GM19351 (cell line): ENCODE data around the gene ATCAY.
"Not testable (repeated sequence)": the region's sequence is repeated elsewhere in the genome, so short reads cannot be mapped to it uniquely, and the experiment has no call there.

Experiments used
- ATAC-seq: cut with Tn5 transposase; IDR thresholded peaks from one replicate; pipeline ENCODE4 v1.9.1; 2021; ENCODE audit warnings: mild to moderate bottlenecking, moderate library complexity; ENCODE audit not compliant: unreplicated experiment

The ATCAY gene

GRCh38 chr19:3855320-3855719 is 25.2 kb upstream of the ATCAY start:
- ATAC-seq = no peak

- ATAC-seq = no peak
These were observed 23.0 kb upstream of the ATCAY start for GRCh38 chr19:3857449-3858003.

- ATAC-seq = no peak
These were observed 20.0 kb upstream of the ATCAY start for GRCh38 chr19:3860499-3860898.

- no peak for ATAC-seq
These were observed 17.5 kb upstream of the ATCAY start for GRCh38 chr19:3862826-3863500.

- no peak for ATAC-seq
These were observed 16.8 kb upstream of the ATCAY start for GRCh38 chr19:3863648-3864047.

GRCh38 chr19:3866910-3867638 is 13.4 kb upstream of the ATCAY start:
- ATAC-seq = no peak

GRCh38 chr19:3867971-3868769 is 12.3 kb upstream of the ATCAY start:
- no peak for ATAC-seq

- ATAC-seq = no peak
These were observed 11.6 kb upstream of the ATCAY start, which contains the start of gene ZFR2 for GRCh38 chr19:3868770-3869456. Gene ZFR2, minus strand, starts transcription at chr19:3869038. Its CDS starts 21 bp downstream, at chr19:3869017.

- ATAC-seq = no peak
These were observed 7.3 kb upstream of the ATCAY start for GRCh38 chr19:3873151-3873550.

- ATAC-seq = not testable (repeated sequence)
These were observed 5.8 kb upstream of the ATCAY start for GRCh38 chr19:3874695-3875094.

- ATAC-seq = no peak
These were observed 829 bp upstream of the ATCAY start for GRCh38 chr19:3879656-3880055.

- no peak for ATAC-seq
These were observed 971 bp downstream of the ATCAY start for GRCh38 chr19:3881272-3882040.

- ATAC-seq = no peak
These were observed 1.5 kb downstream of the ATCAY start for GRCh38 chr19:3882041-3882384.

GRCh38 chr19:3890591-3890990 is 10.1 kb downstream of the ATCAY start:
- no peak for ATAC-seq

- ATAC-seq = no peak
These were observed 13.2 kb downstream of the ATCAY start for GRCh38 chr19:3893509-3894179.

GRCh38 chr19:3894959-3895358 is 14.5 kb downstream of the ATCAY start:
- not testable (repeated sequence) for ATAC-seq

GRCh38 chr19:3895788-3896187 is 15.3 kb downstream of the ATCAY start:
- ATAC-seq = no peak

GRCh38 chr19:3897936-3898335 is 17.5 kb downstream of the ATCAY start:
- ATAC-seq = no peak

GRCh38 chr19:3898426-3898825 is 17.9 kb downstream of the ATCAY start:
- ATAC-seq = no peak
